HCEC 1CT (cell line): ENCODE measurements around the gene SIPA1L2.
"Not testable (repeated sequence)": the region's sequence is repeated elsewhere in the genome, so short reads cannot be mapped to it uniquely, and the experiment has no call there.

Experiments
- DNase-seq: peaks from one replicate; pipeline ENCODE4 v3.0.0-alpha.2; 2017

SIPA1L2 gene

DNA sequence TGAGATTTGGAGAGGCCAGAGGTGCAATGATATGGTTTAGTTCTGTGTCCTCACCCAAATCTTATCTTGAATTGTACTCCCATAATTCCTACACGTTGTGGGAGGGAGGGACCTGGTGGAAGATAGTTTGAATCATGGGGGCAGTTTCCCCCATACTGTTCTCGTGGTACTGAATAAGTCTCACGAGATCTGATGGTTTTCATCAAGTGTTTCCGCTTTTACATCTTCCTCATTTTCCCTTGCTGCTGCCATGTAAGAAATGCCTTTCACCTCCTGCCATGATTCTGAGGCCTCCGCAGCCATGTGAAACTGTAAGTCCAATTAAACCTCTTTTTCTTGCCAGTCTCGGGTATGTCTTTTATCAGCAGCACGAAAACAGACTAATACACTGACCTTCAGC lies 17.1 kb downstream of the SIPA1L2 start:
- not testable (repeated sequence) for DNase-seq

DNA sequence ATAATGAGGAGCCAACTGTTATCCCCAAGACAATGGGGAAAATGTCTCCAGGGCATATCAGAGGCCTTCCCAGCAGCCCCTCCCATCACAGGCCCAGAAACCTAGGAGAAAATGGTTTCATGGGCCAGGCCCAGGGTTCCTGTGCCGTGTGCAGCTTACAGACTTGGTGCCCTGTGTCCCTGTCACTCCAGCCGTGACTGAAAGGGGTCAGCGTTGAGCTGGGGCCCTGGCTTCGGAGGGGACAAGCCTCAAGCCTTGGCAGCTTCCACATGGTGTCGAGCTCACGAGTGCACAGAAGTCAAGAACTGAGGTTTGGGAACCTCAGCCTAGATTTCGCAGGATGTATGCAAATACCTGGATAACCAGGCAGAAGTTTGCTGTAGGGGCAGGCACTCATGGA lies 18.1 kb downstream of the SIPA1L2 start:
- DNase-seq, result no peak

DNA sequence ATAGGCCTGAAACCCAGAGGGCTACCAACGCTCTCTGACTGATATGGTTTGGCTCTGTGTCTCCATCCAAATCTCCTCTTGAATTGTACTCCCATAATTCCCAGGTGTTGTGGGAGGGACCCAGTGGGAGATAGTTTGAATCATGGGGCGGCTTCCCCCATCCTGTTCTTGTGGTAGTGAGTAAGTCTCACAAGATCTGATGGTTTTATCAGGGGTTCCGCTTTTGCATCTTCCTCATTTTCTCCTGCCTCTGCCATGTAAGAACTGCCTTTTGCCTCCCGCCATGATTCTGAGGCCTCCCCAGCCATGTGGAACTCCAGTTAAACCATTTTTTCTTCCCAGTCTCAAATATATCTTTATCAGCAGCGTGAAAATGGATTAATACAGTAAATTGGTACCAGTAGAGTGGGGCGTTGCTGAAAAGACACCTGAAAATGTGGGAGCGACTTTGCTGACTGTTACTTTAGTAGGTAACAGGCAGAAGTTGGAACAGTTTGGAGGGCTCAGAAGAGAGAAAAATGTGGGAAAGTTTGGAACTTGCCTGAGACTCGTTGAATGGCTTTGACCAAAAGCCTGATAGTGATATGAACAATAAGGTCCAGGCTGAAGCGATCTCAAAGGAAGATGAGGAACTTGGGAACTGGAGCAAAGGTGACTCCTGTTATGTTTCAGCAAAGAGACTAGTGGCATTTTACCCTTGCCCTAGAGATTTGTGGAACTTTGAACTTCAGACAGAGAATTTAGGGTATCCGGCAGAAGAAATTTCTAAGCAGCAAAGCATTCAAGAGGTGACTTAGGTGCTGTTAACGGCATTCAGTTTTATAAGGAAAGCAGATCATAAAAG lies 18.8 kb downstream of the SIPA1L2 start:
- not testable (repeated sequence) for DNase-seq

DNA sequence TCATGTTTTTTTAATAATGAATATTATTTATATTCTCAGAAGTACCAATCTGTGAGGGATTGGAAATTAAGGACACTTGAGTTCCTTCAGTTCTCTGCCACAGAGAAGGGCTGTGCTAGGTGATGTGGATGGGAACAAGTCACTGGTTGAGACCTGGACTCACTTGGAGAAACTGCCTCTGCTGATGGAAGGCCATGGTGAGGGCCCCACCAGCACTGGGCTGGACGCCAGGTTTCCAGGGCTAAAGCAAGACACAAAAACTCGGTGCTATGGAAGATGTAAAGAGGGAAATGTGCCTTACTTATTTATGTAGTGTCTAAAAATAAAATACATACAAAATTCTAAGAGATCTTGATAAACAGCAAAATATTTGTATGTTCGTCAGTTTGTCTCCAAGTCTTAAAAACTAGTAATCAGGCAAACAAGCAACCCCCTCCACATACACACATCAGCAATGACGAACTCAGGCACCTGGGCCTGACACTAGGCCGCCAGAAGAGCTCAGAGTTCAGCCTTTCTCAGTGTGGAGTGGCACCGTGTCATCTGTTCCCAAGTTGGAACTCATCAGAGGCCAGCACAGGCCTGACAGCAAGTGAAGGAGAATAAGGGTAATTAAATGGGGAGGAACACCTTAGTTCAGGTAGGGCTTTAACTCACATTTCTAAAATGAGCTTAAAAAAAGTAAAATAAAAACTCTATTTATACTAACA lies 19.6 kb downstream of the SIPA1L2 start:
- DNase-seq, result no peak

DNA sequence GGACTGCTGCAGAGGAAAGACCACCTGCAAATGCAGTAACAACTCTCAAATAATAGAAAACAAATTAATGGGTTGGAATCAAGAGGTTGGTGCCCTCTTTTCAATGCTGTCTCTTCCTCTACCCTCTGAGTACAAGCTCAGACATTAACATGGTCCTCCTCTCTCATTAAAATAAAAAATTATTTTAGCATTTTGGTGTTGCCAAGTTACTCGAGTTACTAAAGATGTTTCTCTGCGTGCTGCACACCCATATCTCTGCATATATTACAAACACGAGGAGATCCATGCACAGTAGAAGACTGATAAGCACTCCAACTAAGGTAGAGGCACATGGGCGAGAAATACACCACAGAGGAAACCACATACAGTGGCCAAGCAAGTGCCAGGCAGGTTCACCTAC lies 21.5 kb downstream of the SIPA1L2 start:
- DNase-seq, result no peak

DNA sequence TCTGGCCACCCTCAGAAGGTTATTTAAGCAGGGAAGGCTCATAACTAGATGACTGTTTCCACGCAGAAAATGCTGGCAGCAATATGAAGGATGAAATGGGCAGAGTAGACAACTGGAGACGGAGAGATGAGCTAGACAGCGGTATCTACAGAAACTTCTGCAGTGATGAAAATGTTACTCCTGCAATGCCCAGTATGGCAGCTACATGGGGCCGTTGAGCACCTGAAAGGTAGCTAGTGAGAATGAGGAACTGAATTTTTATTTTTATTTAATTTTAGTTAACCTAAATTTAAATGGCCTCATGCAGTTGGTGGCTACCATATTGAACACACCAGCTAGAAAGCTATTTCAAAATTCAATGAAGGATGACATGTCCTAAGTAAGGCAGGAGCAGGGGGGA lies 27.3 kb downstream of the SIPA1L2 start:
- no peak for DNase-seq

DNA sequence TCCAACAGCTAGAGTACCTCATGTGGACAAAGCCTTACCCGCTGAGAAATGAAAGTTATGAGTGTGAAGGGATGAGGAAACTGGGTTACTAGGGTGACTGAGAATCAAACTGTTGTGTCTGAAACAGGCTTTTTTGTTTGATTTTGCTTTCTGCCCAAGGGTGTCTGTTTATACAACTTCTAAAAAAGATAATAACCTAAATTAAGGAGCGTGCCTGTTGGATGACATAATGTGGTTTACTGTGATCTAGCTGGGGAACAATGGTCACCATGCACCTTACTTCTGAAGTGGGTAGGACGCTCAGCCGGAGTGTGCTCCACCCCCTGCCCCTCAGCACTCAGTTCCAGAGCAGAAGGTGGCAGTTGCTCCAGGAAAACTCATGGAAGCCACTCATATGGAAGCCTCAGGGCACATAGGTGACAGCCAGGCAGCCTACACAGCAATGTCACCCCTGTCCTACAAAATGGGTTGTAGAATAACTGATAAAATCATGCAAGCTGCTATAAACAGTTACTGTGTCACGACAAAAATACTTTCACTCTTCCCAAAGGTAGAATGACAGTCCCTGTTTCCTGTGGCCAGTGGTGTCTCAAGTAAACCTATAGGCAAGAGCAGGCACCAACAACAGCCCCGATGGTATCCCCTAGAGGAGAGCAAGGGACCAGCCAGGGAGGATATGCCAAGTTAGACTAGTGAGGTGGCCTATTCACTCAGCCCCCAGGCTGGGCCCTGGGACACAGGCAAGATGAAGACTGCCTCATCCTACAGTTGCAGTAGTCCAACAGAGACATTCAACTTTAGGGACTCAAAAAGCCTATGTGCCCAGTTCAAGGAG lies 29.3 kb downstream of the SIPA1L2 start:
- DNase-seq, result no peak

DNA sequence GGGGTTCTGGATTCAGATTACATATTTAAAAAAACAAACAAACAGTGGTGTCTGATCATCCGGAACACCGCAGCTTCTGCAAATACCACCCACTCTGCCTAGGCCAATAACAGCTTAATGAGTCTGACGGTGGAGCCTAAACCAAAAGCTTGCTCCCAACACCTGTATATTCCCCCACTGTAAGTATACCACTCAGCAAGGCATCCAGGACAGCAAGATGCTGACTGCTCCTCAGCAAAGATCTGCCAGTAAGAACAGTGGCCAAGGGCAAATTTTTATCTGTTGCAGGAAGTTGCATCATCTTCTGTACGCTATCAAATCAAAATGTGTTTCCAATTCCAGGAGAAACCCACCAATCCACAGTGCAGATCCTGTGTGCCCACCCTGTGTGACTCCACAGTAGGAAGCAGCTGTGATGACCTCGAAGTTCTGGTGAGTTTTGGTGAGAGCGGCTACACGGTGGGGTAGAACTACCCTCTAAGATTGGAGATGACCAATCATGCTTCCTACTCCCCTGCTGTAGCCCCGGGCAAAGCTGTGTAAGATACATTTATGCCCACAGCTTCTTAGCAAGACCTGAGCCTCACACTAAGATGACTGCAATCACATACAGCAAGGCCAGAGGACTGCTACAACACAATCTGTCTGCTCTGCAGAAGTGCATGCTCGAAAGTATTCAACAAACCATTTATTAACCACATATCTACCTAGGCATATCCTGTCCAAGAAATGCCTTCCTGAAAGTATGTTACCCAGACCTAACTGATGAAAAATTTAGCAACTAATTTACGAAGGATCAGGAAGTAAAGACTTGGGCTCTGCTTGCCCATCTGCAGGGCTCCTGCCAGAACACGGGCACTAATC lies 30.5 kb downstream of the SIPA1L2 start:
- DNase-seq, result no peak

DNA sequence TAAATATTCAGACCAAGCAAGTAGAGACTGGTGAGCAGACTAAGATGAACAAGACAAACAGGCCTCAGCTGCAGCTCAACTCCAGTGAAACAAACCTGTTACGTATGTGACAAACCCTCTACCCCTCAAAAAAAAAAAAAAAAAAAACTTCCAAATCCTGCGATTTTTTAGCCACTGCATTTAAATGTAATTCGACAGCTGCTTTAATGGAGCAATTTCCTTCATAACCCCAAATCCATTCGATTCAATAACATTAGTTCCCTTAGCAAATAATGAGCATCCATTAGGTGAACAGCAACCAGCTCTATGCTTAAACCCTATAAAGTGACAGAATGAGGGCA lies 31.1 kb downstream of the SIPA1L2 start:
- no peak for DNase-seq

DNA sequence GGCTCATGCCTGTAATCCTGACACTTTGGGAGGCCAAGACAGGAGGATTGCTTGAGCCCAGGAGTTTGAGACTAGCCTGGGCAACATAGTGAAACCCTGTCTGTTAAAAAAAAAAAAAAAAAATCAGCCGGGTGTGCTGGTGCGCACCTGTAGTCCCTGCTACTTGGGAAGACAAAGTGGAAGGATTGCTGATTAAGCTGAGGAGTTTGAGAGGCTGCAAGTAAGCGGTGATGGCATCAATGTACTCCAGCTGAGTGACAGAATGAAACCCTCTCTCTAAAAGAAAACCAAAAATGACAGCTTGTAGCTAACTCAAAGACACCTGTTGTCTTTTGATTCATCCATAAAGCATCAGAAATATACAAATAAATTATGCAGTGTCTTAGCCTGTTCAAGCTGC lies 31.8 kb downstream of the SIPA1L2 start:
- DNase-seq, result no peak

DNA sequence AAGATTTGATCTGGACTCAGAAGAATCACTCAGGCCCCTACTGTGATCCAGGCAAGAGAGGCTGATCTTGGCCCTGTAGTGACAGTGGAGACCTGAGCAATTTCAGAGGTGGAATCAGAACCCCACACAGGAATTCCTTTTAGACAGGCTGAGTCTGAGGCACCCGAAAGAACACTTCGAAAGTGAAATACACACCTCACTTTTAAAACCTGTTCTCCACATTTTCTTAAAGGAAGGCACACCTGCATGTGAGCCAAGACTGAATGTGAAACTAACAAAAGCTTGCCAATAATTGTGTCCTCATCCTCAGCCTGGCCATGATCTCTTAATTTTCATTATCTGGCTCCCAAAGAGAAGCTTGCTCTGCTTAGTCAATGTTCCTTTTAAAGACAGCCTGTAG lies 32.2 kb downstream of the SIPA1L2 start:
- DNase-seq, result no peak

DNA sequence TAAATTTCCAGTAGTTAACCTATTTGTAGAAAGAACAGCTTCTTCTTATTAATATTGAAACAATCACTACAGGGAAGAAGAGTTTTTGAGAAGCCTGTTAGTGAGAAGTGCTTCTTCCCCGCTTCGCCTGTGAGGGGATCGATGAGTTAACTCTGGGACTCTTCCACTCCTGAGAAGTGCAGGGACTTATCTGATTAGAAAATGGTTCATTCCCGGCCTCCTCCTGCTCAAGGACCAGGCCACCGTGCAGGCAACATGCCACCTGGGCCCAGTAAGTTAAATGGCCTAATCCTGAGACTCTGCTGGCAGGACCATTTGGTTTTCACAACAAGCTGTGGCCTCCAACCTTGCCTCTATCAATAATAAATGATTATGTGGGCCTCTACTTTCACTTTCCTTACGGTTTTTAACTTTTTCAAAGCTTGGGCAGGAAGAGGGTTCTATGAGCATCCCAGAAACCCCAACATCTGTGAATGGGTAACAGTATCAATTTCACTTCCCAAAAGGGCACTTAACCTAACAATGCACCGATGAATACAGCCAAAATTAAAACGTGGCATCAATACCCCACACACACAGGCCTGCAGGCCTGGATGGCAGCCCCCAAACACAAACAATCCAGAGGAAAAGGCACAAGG lies 33.1 kb downstream of the SIPA1L2 start:
- DNase-seq, result no peak

DNA sequence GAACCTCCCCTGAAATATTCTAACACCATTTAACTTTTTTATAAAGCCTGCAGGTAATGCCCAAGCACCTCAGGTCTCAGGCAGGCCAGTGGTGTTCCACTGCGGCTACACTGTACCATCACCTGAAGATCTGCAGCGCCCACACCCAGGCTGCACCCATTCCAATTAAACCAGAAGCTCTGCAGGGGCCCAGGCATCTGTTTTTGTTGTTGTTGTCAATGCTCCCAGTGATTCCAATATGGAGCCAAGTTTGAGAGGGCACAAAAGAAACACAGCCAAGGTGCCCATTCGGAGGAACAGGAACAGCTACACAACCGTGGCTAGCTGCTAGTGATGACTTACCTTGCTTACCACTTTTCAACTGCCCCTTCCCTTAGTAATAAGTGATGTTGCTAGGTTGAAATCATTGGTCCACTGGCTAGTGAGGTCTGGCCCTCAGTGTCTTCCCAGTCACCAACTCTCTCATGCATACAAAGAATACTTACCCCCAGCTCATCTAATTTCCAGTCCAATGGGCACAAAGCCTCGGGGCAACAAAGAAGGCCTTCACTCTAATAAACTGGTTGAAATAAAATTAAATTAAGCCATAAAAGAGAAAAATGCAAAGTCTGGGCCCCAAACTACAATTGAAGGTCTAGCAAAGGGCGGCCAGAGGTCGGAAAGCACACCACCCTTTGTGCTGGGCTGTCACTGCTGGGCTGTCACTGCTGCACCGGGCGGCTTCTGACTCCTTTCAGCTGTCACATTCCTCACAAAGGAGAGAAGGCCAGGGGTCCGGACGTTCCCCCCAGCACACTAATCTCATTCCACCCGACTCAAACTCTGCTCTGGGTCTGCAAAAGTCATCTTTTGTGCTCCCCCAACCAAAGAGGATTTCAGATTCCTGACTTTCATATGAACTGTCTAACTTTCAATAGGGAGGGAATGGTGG lies 34.9 kb downstream of the SIPA1L2 start:
- no peak for DNase-seq

DNA sequence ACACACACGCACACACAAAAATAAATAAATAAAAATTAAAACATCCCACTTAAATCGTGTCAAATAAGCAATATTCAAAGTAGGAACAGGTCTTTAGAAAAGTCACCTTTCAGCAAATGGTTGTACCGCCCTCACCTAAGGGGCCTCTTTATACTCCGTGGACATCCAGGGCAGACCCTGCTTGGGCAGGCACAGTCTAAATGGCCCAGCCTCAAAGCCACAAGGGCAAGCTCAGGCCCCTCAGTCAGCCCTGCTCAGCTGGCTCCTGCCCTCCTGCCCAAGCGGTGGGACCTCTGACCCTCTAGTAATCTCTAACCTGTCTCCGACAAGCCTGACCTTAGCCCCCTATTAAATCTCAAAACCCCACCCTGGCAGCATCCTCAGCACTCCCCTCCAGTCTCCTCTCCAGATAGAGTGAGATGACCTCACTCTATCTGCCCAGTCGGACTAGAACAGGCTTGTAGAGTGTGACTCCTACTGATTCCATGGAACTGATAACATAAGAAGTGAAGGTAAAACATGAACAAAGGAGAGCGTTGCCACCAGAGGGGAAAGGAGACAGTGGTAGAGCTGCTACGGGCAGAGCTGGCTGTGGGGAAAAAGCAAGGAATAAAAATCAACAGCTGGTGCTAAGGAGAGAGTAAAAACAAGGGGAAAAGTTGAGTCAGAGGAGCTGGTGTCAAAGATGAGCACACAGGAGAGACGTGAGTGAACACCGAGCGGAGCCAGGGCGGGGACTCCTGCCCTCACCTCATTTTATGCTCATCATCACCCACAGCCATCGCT lies 36.0 kb downstream of the SIPA1L2 start:
- no peak for DNase-seq

DNA sequence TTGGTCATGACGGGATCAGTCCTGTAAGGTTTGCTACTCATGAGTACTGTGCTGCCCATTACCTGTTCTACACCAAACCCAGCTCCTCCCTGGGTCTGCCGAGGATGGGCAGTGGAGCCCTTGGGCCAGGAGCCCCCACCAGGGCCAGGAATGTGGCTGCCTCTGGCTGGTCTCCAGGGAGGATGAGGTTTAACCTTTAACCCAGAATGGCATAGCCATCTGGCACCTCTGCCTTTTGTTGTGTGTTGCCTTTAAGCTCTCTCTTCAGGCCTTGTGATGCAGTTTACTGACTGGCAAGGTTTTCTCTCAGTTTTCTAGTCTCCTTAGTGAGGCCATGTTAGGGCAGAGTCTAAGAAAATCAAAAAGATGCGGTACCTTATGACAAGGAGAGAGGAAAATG lies 38.6 kb downstream of the SIPA1L2 start:
- DNase-seq, result no peak

DNA sequence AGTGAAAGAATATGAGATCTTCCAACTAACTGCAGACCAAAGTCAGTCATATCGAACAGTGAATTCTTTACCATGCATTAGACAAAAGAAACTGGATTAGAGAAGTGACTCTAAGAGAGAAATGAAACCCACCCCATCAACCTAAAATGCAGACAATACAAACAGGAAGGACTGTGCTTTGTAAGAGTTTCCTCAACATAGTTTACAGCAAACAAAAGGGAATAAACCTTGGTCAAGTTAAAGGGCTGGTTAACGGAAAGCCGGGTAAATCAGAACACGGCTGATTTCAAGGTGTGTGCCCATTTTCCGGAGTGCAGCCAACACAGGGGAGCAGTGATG lies 39.2 kb downstream of the SIPA1L2 start:
- no peak for DNase-seq

DNA sequence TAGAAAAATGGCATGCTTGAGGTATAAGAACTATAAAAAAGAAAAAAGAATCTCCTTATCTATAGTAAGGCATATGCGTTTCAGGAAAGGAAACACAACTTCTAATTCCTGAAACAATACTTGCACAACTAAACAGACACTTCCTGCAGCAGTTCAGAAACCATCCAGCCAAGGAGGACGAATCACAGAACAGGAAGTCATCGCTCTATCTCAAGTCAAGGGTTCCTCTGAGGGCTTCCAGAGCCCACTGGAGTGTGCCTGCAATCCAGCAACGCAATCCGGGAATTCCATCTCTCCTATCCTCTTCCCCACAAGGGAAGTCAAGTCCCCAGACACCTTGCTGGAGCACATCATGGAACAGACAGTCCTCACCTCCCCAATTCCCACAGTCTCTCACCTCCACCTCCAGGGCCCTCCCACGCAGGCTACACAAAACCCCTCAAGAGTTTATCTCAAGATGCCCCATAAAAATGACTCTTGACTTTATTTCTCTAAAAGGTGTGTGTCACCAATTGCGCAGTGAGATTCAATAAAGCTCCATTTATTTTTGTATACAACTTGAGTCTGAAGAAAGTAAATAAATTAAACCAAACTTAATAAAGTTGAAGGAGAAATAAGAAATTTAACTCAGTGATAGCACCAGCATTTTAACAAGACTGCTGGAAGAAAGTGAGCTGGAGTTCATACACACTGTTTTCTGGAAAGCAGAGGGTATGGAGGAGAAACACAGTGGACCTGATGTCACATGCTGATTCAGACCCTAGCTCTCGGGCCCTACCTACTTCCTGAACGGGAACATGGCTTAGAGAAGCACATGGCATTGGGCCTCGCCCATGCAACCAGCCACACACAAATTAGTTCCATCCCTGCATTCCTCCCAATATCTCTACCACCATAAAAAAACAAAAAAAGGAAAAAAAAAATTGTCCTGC lies 39.9 kb downstream of the SIPA1L2 start:
- DNase-seq, result no peak

DNA sequence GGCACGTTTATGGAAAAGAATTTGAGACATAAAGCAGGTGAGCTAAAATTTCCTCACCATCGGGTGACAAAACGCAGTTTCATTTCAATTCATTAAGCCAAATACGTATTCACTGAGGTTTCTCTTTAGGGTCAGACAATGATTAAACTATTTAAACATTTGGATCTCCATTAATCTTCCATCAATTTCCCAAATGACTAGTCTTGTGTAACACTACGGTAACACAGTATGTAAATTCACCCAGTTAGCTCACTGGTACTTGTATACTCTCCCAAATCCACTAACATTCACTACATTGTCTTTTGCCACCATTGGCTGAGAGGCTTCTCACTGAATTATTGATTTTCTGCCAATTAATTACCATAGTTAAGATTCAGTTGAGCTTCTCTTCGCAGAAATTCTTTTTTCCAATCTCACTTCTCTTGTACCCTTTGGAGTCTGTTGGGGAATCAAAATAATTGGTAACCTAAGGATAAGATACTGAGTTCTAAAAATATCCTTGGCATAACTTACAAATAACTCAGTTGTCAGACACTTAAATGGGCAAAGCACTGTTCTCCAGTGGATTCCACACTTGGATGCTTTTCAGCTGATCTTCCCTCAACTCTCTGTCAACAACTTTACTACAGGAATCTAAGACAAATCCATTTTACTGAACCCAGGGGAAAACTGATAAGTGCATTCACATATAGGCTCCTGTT lies 40.7 kb downstream of the SIPA1L2 start:
- DNase-seq, result no peak
